HepG2 (cell line): ENCODE data around the gene TLDC2. TPM values are rescaled to one million over a fixed set of nuclear protein-coding genes. Genes with fewer than 3 reads are reported as not detected.
A peak's percentile ranks its signal among the peaks of the same experiment; 100 is the strongest.

ENCODE experiments used
- CCAR2 ChIP-seq: fragments of 200-400 bp; formaldehyde crosslinking; optimal IDR thresholded peaks from 2 replicates; pipeline ENCODE3; 2018; ENCODE audit warnings: low read depth, mild to moderate bottlenecking, low read length, moderate library complexity
- DMAP1 ChIP-seq: IDR thresholded peaks from 2 replicates; pipeline ENCODE4 v1.6.1; 2016
- GABPA ChIP-seq, 2 experiments: IDR thresholded peaks; 2 replicates each; pipeline ENCODE4 v1.6.1; 2011 to 2016; ENCODE audit warnings: low read depth in 2 of 2, low read length in 1 of 2, missing biosample characterization in 1 of 2, missing genetic modification characterization in 1 of 2
- GLI4 ChIP-seq: sonication (generic); formaldehyde crosslinking; IDR thresholded peaks from 2 replicates; pipeline ENCODE4 v1.5.1; 2020; ENCODE audit warnings: missing genetic modification reagents, mild to moderate bottlenecking, moderate library complexity, borderline replicate concordance
- KLF11 ChIP-seq: IDR thresholded peaks from 2 replicates; pipeline ENCODE4 v1.6.1; 2016; ENCODE audit warnings: missing compliant biosample characterization
- NFE2L2 ChIP-seq: fragments of 150-350 bp; IDR thresholded peaks from 2 replicates; pipeline ENCODE4 v1.6.1; 2014; ENCODE audit warnings: low read length
- RAD21 ChIP-seq: fragments of 450-650 bp; formaldehyde crosslinking; IDR thresholded peaks from 2 replicates; pipeline ENCODE4 v1.5.0; 2020; ENCODE audit warnings: mild to moderate bottlenecking
- SIN3B ChIP-seq: fragments of 150-350 bp; IDR thresholded peaks from 2 replicates; pipeline ENCODE4 v1.6.1; 2014; ENCODE audit warnings: low read length
- SMAD3 ChIP-seq: sonication (generic); formaldehyde crosslinking; IDR thresholded peaks from 2 replicates; pipeline ENCODE4 v1.4.0; 2020; ENCODE audit warnings: missing genetic modification reagents
- SNAI1 ChIP-seq: sonication (generic); formaldehyde crosslinking; IDR thresholded peaks from 2 replicates; pipeline ENCODE4 v1.5.0; 2020; ENCODE audit warnings: mild to moderate bottlenecking, missing genetic modification reagents, borderline replicate concordance
- SNRNP70 ChIP-seq: fragments of 200-400 bp; formaldehyde crosslinking; IDR thresholded peaks from 2 replicates; pipeline ENCODE4 v1.6.1; 2017; ENCODE audit warnings: mild to moderate bottlenecking, low read depth, low read length, moderate library complexity
- TOPORS ChIP-seq: sonication (generic); formaldehyde crosslinking; IDR thresholded peaks from 2 replicates; pipeline ENCODE4 v1.8.0; 2023; ENCODE audit warnings: mild to moderate bottlenecking, missing genetic modification reagents
- ZFAT ChIP-seq: sonication (generic); formaldehyde crosslinking; conservative IDR thresholded peaks from 2 replicates; pipeline ENCODE4 v1.8.1; 2023; ENCODE audit warnings: missing genetic modification reagents, inconsistent platforms
- ZFP41 ChIP-seq: sonication (generic); formaldehyde crosslinking; IDR thresholded peaks from 2 replicates; pipeline ENCODE4 v1.4.0; 2020; ENCODE audit warnings: mild to moderate bottlenecking, missing genetic modification reagents, borderline replicate concordance
- polyA plus RNA-seq, 8 experiments: library from polyadenylated mRNA; depleted of rRNA in 3 of 8; stranded (reverse) in 7 of 8; unstranded in 1 of 8; fragments of >200 nt; fragmentation: Illumina TruSeq in 4 of 8; extraction: Trizol in 4 of 8; gene quantifications; 2 replicates each; pipeline versions ENCODE4 v1.2.1 to v1.2.3, GENCODE V29; 2011 to 2016; ENCODE audit warnings: low read depth in 4 of 8, missing spikeins in 1 of 8, mixed read lengths in 1 of 8; ENCODE audit not compliant: insufficient read depth in 1 of 8
- total RNA-seq, 5 experiments: library from RNA; depleted of rRNA; stranded (reverse); fragments of >200 nt; fragmentation: Illumina TruSeq; extraction: Trizol; gene quantifications; 2 replicates each; pipeline ENCODE4 v1.2.3, GENCODE V29; 2016; ENCODE audit warnings: low read depth in 1 of 5
- TF ChIP-seq, protein P1 (sequence below): IDR thresholded peaks from 2 replicates; pipeline ENCODE4 v1.6.1; 2016; ENCODE audit warnings: mild to moderate bottlenecking
- TF ChIP-seq, protein P2 (sequence below): IDR thresholded peaks from 2 replicates; pipeline ENCODE4 v1.6.1; 2016; ENCODE audit warnings: low read depth, missing genetic modification reagents, missing compliant biosample characterization
- TF ChIP-seq, protein P3 (sequence below): fragments of 450-650 bp; IDR thresholded peaks from 2 replicates; pipeline ENCODE4 v1.6.1; 2016
- TF ChIP-seq, protein P4 (sequence below): sonication (generic); formaldehyde crosslinking; IDR thresholded peaks from 2 replicates; pipeline ENCODE4 v1.5.1; 2020; ENCODE audit warnings: missing genetic modification reagents, mild to moderate bottlenecking, borderline replicate concordance

TLDC2 gene
- total and polyA plus RNA-seq, 2 of the 13 experiments (the other 11 are each of a cell fraction or from before 2014, with no cell fraction given): 1.5 to 1.6 TPM

DNA sequence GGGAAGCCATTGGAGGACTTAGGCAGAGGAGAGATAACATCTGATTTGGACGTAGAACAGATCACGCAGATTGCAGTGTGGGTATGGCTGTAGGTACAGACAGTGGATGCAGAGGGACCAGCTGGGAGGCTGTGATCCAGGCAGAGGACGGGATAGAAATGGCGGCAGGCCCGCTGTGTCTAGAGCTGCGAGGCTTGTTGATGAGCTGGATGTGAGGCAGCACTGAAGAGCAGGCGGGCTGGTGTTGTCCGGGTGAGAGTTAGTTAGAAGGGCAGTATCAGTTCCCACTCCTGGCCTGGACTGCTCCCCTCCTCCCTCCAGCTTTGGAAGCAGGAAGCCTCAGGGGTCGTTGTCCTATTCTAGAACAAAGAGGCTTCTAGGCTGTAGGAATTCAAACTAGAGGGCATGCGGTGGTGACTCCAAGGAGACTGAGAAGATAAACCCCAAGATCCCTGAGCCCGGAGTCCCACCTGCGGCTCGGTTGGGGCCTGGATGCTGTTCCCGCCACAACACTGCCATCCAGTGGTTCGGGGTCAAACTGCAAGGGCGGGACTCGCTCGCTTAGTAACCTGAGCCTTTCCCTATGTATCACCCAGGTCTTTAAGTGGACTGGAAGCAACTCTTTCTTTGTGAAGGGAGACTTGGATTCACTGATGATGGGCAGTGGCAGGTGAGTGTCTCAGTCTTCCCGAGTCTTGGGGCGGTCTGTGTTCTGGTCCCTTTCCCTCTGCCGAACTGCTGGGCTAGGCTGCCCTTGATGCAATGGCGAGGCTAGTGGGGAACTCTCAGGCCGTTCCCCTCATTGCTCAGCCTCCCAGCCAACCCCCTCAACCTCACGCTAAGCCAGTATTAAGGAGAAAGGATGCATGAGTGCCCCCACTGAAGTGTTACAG lies 11.2 kb downstream of the TLDC2 start (continued):
- TF ChIP-seq, protein P1, sequence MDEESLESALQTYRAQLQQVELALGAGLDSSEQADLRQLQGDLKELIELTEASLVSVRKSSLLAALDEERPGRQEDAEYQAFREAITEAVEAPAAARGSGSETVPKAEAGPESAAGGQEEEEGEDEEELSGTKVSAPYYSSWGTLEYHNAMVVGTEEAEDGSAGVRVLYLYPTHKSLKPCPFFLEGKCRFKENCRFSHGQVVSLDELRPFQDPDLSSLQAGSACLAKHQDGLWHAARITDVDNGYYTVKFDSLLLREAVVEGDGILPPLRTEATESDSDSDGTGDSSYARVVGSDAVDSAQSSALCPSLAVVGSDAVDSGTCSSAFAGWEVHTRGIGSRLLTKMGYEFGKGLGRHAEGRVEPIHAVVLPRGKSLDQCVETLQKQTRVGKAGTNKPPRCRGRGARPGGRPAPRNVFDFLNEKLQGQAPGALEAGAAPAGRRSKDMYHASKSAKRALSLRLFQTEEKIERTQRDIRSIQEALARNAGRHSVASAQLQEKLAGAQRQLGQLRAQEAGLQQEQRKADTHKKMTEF: peak; percentile 75
- TF ChIP-seq SMAD3 (CRISPR knock-in tag): peak; percentile 93
- TF ChIP-seq SIN3B: no peak
- no peak for TF ChIP-seq ZFP41 (CRISPR knock-in tag)
- peak; percentile 21; the same call in 1 of the 2 replicates for TF ChIP-seq NFE2L2
- peak; percentile 99 for TF ChIP-seq RAD21
- no peak for TF ChIP-seq TOPORS
- no peak for TF ChIP-seq SNRNP70
- TF ChIP-seq GABPA (IDR thresholded peaks at IDR 0.05; ENCODE audit: low read depth, low read length): no peak
- no peak for TF ChIP-seq GABPA (CRISPR knock-in tag; IDR thresholded peaks at IDR 0.05; ENCODE audit: low read depth)
- TF ChIP-seq, protein P2, sequence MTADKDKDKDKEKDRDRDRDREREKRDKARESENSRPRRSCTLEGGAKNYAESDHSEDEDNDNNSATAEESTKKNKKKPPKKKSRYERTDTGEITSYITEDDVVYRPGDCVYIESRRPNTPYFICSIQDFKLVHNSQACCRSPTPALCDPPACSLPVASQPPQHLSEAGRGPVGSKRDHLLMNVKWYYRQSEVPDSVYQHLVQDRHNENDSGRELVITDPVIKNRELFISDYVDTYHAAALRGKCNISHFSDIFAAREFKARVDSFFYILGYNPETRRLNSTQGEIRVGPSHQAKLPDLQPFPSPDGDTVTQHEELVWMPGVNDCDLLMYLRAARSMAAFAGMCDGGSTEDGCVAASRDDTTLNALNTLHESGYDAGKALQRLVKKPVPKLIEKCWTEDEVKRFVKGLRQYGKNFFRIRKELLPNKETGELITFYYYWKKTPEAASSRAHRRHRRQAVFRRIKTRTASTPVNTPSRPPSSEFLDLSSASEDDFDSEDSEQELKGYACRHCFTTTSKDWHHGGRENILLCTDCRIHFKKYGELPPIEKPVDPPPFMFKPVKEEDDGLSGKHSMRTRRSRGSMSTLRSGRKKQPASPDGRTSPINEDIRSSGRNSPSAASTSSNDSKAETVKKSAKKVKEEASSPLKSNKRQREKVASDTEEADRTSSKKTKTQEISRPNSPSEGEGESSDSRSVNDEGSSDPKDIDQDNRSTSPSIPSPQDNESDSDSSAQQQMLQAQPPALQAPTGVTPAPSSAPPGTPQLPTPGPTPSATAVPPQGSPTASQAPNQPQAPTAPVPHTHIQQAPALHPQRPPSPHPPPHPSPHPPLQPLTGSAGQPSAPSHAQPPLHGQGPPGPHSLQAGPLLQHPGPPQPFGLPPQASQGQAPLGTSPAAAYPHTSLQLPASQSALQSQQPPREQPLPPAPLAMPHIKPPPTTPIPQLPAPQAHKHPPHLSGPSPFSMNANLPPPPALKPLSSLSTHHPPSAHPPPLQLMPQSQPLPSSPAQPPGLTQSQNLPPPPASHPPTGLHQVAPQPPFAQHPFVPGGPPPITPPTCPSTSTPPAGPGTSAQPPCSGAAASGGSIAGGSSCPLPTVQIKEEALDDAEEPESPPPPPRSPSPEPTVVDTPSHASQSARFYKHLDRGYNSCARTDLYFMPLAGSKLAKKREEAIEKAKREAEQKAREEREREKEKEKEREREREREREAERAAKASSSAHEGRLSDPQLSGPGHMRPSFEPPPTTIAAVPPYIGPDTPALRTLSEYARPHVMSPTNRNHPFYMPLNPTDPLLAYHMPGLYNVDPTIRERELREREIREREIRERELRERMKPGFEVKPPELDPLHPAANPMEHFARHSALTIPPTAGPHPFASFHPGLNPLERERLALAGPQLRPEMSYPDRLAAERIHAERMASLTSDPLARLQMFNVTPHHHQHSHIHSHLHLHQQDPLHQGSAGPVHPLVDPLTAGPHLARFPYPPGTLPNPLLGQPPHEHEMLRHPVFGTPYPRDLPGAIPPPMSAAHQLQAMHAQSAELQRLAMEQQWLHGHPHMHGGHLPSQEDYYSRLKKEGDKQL (CRISPR knock-in tag): no peak
- TF ChIP-seq CCAR2: peak; percentile 62
- peak; percentile 66; the same call in 1 of the 2 replicates for TF ChIP-seq KLF11 (CRISPR knock-in tag)
- no peak for TF ChIP-seq GLI4 (CRISPR knock-in tag)
- peak; percentile 63; the same call in 1 of the 2 replicates for TF ChIP-seq DMAP1 (CRISPR knock-in tag)
- no peak for TF ChIP-seq ZFAT
- TF ChIP-seq, protein P3, sequence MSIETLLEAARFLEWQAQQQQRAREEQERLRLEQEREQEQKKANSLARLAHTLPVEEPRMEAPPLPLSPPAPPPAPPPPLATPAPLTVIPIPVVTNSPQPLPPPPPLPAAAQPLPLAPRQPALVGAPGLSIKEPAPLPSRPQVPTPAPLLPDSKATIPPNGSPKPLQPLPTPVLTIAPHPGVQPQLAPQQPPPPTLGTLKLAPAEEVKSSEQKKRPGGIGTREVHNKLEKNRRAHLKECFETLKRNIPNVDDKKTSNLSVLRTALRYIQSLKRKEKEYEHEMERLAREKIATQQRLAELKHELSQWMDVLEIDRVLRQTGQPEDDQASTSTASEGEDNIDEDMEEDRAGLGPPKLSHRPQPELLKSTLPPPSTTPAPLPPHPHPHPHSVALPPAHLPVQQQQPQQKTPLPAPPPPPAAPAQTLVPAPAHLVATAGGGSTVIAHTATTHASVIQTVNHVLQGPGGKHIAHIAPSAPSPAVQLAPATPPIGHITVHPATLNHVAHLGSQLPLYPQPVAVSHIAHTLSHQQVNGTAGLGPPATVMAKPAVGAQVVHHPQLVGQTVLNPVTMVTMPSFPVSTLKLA: no peak
- TF ChIP-seq SNAI1 (CRISPR knock-in tag): 0 out of 2 replicates have a peak, but pooled peaks have one; percentile 62
- TF ChIP-seq, protein P4, sequence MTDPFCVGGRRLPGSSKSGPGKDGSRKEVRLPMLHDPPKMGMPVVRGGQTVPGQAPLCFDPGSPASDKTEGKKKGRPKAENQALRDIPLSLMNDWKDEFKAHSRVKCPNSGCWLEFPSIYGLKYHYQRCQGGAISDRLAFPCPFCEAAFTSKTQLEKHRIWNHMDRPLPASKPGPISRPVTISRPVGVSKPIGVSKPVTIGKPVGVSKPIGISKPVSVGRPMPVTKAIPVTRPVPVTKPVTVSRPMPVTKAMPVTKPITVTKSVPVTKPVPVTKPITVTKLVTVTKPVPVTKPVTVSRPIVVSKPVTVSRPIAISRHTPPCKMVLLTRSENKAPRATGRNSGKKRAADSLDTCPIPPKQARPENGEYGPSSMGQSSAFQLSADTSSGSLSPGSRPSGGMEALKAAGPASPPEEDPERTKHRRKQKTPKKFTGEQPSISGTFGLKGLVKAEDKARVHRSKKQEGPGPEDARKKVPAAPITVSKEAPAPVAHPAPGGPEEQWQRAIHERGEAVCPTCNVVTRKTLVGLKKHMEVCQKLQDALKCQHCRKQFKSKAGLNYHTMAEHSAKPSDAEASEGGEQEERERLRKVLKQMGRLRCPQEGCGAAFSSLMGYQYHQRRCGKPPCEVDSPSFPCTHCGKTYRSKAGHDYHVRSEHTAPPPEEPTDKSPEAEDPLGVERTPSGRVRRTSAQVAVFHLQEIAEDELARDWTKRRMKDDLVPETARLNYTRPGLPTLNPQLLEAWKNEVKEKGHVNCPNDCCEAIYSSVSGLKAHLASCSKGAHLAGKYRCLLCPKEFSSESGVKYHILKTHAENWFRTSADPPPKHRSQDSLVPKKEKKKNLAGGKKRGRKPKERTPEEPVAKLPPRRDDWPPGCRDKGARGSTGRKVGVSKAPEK (CRISPR knock-in tag): no peak
